ENCODE results near the gene PRICKLE2.
A peak's percentile ranks its signal among the peaks of the same experiment; 100 is the strongest.

Gene PRICKLE2

GRCh38 chr3:64240396-64240795 is 15.1 kb upstream of the PRICKLE2 start:
- peaks cover 6% of the 10 kb centered on the region; the same call in 1 of the 2 replicates for H3K4me1 ChIP-seq (ENCODE audit: control insufficient read depth, insufficient read depth, low read length)
- ChIA-PET CTCF (no interaction called here), POLR2A (no interaction called here)
- H3K4me3 ChIP-seq (ENCODE audit: low read depth, low read length): no peak overlapping the region
- no peaks in the 10 kb centered on the region for H3K36me3 ChIP-seq (ENCODE audit: control insufficient read depth in 2 of 2, insufficient read depth in 1 of 2, low read length in 2 of 2)
- H3K27ac ChIP-seq (ENCODE audit: extremely low read depth, low read depth, low read length): no peak overlapping the region
- no peaks in the 10 kb centered on the region for H3K9me3 ChIP-seq (ENCODE audit: control insufficient read depth, insufficient read depth, low read depth, low read length)
- no peak for TF ChIP-seq ZFP69B (tag by site-specific recombination; IDR thresholded peaks at IDR 0.05)
- TF ChIP-seq ZNF221 (tag by site-specific recombination; IDR thresholded peaks at IDR 0.05; ENCODE audit: borderline replicate concordance): no peak
- no peak for TF ChIP-seq ZNF510 (tag by site-specific recombination; IDR thresholded peaks at IDR 0.05; ENCODE audit: insufficient replicate concordance)
- TF ChIP-seq ZNF768 (tag by site-specific recombination; IDR thresholded peaks at IDR 0.05): no peak
- TF ChIP-seq, protein P1, sequence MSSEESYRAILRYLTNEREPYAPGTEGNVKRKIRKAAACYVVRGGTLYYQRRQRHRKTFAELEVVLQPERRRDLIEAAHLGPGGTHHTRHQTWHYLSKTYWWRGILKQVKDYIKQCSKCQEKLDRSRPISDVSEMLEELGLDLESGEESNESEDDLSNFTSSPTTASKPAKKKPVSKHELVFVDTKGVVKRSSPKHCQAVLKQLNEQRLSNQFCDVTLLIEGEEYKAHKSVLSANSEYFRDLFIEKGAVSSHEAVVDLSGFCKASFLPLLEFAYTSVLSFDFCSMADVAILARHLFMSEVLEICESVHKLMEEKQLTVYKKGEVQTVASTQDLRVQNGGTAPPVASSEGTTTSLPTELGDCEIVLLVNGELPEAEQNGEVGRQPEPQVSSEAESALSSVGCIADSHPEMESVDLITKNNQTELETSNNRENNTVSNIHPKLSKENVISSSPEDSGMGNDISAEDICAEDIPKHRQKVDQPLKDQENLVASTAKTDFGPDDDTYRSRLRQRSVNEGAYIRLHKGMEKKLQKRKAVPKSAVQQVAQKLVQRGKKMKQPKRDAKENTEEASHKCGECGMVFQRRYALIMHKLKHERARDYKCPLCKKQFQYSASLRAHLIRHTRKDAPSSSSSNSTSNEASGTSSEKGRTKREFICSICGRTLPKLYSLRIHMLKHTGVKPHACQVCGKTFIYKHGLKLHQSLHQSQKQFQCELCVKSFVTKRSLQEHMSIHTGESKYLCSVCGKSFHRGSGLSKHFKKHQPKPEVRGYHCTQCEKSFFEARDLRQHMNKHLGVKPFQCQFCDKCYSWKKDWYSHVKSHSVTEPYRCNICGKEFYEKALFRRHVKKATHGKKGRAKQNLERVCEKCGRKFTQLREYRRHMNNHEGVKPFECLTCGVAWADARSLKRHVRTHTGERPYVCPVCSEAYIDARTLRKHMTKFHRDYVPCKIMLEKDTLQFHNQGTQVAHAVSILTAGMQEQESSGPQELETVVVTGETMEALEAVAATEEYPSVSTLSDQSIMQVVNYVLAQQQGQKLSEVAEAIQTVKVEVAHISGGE (tag by site-specific recombination; conservative IDR thresholded peaks at IDR 0.05; ENCODE audit: low read depth): no peak
- no peak for TF ChIP-seq ZBTB17 (tag by site-specific recombination; IDR thresholded peaks at IDR 0.05)
- peak; percentile 80 for TF ChIP-seq GLIS1 (tag by site-specific recombination; IDR thresholded peaks at IDR 0.05)
- peak; percentile 94 for TF ChIP-seq ZIC2 (tag by site-specific recombination; IDR thresholded peaks at IDR 0.05)
- no peak for TF ChIP-seq ZNF341 (tag by site-specific recombination; IDR thresholded peaks at IDR 0.05; ENCODE audit: low read depth)
- TF ChIP-seq ZNF776 (tag by site-specific recombination; IDR thresholded peaks at IDR 0.05; ENCODE audit: borderline replicate concordance): no peak
- no peak for TF ChIP-seq ZNF146 (tag by site-specific recombination; IDR thresholded peaks at IDR 0.05)
- no peak for TF ChIP-seq ZNF132 (tag by site-specific recombination; IDR thresholded peaks at IDR 0.05; ENCODE audit: borderline replicate concordance)

DNA sequence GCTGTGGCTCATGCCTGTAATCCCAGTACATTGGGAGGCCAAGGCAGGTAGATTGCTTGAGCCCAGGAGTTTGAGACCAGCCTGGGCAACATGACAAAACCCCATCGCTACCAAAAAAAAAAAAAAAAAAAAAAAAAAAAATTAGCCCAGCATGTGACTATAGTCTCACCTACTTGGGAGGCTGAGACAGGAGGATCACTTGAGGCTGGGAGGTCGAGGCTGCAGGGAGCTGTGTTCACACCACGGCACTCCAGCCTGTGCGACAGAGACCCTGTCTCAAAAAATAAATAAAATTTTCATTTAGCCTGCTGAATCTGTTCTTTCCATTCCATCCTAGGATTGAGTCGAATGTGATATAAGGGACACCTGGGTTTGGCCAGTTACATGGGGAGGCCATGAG is 14.6 kb upstream of the PRICKLE2 start:
- H3K4me3 ChIP-seq (ENCODE audit: low read depth, low read length): no peak overlapping the region
- no peaks in the 10 kb centered on the region for H3K9me3 ChIP-seq (ENCODE audit: control insufficient read depth, insufficient read depth, low read depth, low read length)
- peak overlapping the region; percentile 55; the same call in 1 of the 2 replicates for H3K27ac ChIP-seq (ENCODE audit: extremely low read depth, low read depth, low read length)
- ChIA-PET POLR2A (interaction anchor here (0.6 to 1.0 kb wide), 2 partner anchors 15 to 52 kb away, joined by 3 to 4 read pairs; no protein-coding TSS in a partner anchor), CTCF (interaction anchor here (0.6 kb wide), 1 partner anchor 449 kb away, joined by 4 read pairs; no protein-coding TSS in a partner anchor)
- TF ChIP-seq, protein P2, sequence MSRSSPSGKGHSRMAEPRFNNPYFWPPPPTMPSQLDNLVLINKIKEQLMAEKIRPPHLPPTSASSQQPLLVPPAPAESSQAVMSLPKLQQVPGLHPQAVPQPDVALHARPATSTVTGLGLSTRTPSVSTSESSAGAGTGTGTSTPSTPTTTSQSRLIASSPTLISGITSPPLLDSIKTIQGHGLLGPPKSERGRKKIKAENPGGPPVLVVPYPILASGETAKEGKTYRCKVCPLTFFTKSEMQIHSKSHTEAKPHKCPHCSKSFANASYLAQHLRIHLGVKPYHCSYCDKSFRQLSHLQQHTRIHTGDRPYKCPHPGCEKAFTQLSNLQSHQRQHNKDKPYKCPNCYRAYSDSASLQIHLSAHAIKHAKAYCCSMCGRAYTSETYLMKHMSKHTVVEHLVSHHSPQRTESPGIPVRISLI (tag by site-specific recombination; IDR thresholded peaks at IDR 0.05): peak; percentile 56; the same call in 1 of the 2 replicates
- TF ChIP-seq HOXD13 (CRISPR knock-in tag; IDR thresholded peaks at IDR 0.05; ENCODE audit: borderline replicate concordance): no peak
- no peaks in the 10 kb centered on the region for H3K36me3 ChIP-seq (ENCODE audit: control insufficient read depth in 2 of 2, insufficient read depth in 1 of 2, low read length in 2 of 2)
- peaks cover 6% of the 10 kb centered on the region; the same call in 1 of the 2 replicates for H3K4me1 ChIP-seq (ENCODE audit: control insufficient read depth, insufficient read depth, low read length)

DNA sequence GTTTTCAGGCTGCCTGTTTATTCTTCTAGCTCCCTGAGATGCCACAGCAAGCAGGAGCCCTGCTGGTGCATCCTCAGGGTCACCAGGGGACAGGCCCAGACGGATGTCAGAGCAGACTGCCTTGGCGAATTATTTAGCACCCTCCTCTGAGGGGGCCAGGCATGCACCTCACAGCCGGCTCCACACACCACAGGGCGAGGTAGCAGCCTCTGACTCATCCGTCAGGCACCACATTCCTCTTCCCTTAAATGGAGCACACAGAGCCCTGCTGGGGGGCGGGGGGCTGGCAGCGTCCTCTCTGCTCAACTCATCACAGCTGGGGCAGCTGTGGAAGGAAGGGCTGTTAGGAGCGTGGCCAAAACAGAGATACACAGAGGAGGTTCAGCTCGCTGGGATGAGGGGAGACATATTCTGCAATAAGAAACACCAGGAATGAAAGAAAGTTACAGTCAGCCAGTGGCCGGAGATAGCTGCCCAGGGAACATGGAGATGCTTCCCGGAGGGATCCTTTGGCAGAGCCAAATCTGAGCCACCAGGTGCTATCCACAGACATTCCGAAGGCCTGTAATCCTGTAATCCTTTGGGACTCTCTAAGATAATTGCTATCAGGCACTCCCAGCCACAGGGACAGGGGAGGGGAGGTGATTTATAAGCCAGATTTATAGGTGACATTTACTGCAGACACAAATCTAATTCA is 13.9 kb upstream of the PRICKLE2 start:
- Histone ChIP-seq H3K4me1 (ENCODE audit: control insufficient read depth, insufficient read depth, low read length) (peaks cover 6% of the 10 kb centered on the region; the same call in 1 of the 2 replicates), H3K4me3 (ENCODE audit: low read depth, low read length) (peak overlapping the region; percentile 15; the same call in 1 of the 2 replicates), H3K9me3 (ENCODE audit: control insufficient read depth, insufficient read depth, low read depth, low read length) (no peaks in the 10 kb centered on the region), H3K27ac (ENCODE audit: extremely low read depth, low read depth, low read length) (peak overlapping the region; percentile 55), H3K36me3 (ENCODE audit: control insufficient read depth in 2 of 2, insufficient read depth in 1 of 2, low read length in 2 of 2) (no peaks in the 10 kb centered on the region)
- POLR2A ChIA-PET: interaction anchor here (0.6 to 1.3 kb wide), 4 partner anchors 15 to 77 kb away, joined by 3 to 6 read pairs (median 4); no protein-coding TSS in a partner anchor
- CTCF ChIA-PET: interaction anchor here (0.6 to 1.3 kb wide), 2 partner anchors 12 to 449 kb away, joined by 4 read pairs; no protein-coding TSS in a partner anchor
- no peak for TF ChIP-seq TCF7L2 (IDR thresholded peaks at IDR 0.05; ENCODE audit: borderline replicate concordance, low read depth, low read length)
- TF ChIP-seq ZNF544 (tag by site-specific recombination; IDR thresholded peaks at IDR 0.05): no peak
- TF ChIP-seq ZNF521 (tag by site-specific recombination; IDR thresholded peaks at IDR 0.05): no peak
- no peak for TF ChIP-seq ZNF23 (tag by site-specific recombination; IDR thresholded peaks at IDR 0.05; ENCODE audit: borderline replicate concordance)
- no peak for TF ChIP-seq ZNF555 (tag by site-specific recombination; conservative IDR thresholded peaks at IDR 0.05)
- TF ChIP-seq, protein P3, sequence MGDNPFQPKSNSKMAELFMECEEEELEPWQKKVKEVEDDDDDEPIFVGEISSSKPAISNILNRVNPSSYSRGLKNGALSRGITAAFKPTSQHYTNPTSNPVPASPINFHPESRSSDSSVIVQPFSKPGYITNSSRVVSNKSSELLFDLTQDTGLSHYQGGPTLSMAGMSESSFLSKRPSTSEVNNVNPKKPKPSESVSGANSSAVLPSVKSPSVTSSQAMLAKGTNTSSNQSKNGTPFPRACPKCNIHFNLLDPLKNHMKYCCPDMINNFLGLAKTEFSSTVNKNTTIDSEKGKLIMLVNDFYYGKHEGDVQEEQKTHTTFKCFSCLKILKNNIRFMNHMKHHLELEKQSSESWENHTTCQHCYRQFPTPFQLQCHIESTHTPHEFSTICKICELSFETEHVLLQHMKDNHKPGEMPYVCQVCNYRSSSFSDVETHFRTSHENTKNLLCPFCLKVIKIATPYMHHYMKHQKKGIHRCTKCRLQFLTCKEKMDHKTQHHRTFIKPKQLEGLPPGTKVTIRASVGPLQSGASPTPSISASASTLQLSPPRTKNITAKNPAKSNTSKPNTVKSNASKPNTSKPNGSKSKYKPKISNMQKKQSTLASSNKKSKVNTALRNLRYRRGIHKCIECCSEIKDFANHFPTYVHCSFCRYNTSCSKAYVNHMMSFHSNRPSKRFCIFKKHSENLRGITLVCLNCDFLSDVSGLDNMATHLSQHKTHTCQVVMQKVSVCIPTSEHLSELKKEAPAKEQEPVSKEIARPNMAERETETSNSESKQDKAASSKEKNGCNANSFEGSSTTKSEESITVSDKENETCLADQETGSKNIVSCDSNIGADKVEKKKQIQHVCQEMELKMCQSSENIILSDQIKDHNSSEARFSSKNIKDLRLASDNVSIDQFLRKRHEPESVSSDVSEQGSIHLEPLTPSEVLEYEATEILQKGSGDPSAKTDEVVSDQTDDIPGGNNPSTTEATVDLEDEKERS (tag by site-specific recombination; IDR thresholded peaks at IDR 0.05): no peak
- TF ChIP-seq ZNF266 (tag by site-specific recombination; IDR thresholded peaks at IDR 0.05; ENCODE audit: low read depth): no peak
- TF ChIP-seq ZNF133 (tag by site-specific recombination; IDR thresholded peaks at IDR 0.05): no peak

Measured in HEK293 (cell line).